GM03348 (cell line): Measurements from ENCODE around the gene GPSM3.
A peak's percentile ranks its signal among the peaks of the same experiment; 100 is the strongest.
"Not testable (repeated sequence)": the region's sequence is repeated elsewhere in the genome, so short reads cannot be mapped to it uniquely, and the experiment has no call there.

ENCODE experiments used
- DNase-seq: peaks from one replicate; pipeline ENCODE4 v3.0.0; 2012; ENCODE audit warnings: low spot score

Gene GPSM3

GRCh38 chr6:32187009-32187709 lies 5.3 kb downstream of the GPSM3 start:
- DNase-seq = no peak

GRCh38 chr6:32186151-32186840 lies 6.1 kb downstream of the GPSM3 start:
- DNase-seq = not testable (repeated sequence)

- DNase-seq = peak; percentile 82
These were observed 6.7 kb downstream of the GPSM3 start for GRCh38 chr6:32185681-32186131.

- DNase-seq = no peak
These were observed 8.3 kb downstream of the GPSM3 start, which contains the start of gene AGER for GRCh38 chr6:32184084-32184640. Gene AGER, minus strand, starts transcription at chr6:32184253. Its CDS starts 31 bp downstream, at chr6:32184222.

GRCh38 chr6:32183483-32184083 lies 8.9 kb downstream of the GPSM3 start:
- no peak for DNase-seq

- DNase-seq = no peak
These were observed 9.4 kb downstream of the GPSM3 start for GRCh38 chr6:32183030-32183429.

- DNase-seq = no peak
These were observed 9.9 kb downstream of the GPSM3 start for GRCh38 chr6:32182555-32182981.

GRCh38 chr6:32181915-32182529 lies 10.4 kb downstream of the GPSM3 start:
- no peak for DNase-seq

- DNase-seq = no peak
These were observed 11.2 kb downstream of the GPSM3 start for GRCh38 chr6:32181148-32181702.

GRCh38 chr6:32179766-32180405 lies 12.6 kb downstream of the GPSM3 start:
- DNase-seq = no peak

GRCh38 chr6:32178547-32179440 lies 13.6 kb downstream of the GPSM3 start:
- DNase-seq = no peak

GRCh38 chr6:32177788-32178546 lies 14.5 kb downstream of the GPSM3 start, which contains the start of gene RNF5:
Gene RNF5, plus strand, starts transcription at chr6:32178405. Its CDS starts 107 bp downstream, at chr6:32178512.
- DNase-seq = peak; percentile 95

GRCh38 chr6:32177183-32177787 lies 15.2 kb downstream of the GPSM3 start:
- DNase-seq = no peak

GRCh38 chr6:32176476-32177182 lies 15.8 kb downstream of the GPSM3 start:
- DNase-seq = no peak

GRCh38 chr6:32175711-32176475 lies 16.6 kb downstream of the GPSM3 start, which contains the start of gene AGPAT1:
Gene AGPAT1, minus strand, starts transcription at chr6:32176084. Its CDS starts 4,588 bp downstream, at chr6:32171496.
- DNase-seq = peak; percentile 98

GRCh38 chr6:32175322-32175710 lies 17.1 kb downstream of the GPSM3 start:
- no peak for DNase-seq

GRCh38 chr6:32174416-32174815 lies 18.0 kb downstream of the GPSM3 start:
- DNase-seq = no peak
